Rectal smooth muscle tissue (tissue), 1 donor: ENCODE results near the gene WDR1.

Experiments used
- H3K27ac ChIP-seq: one replicate; pipeline ENCODE4 v1.7.0; 2013; ENCODE audit warnings: low read depth, low read length, inconsistent platforms
- H3K27me3 ChIP-seq: one replicate; pipeline ENCODE4 v1.7.0; 2013; ENCODE audit warnings: low read length; ENCODE audit not compliant: control insufficient read depth, insufficient read depth
- H3K36me3 ChIP-seq: one replicate; pipeline ENCODE4 v1.7.0; 2013; ENCODE audit warnings: low read length; ENCODE audit not compliant: control insufficient read depth, insufficient read depth
- H3K4me1 ChIP-seq: one replicate; pipeline ENCODE4 v1.7.0; 2013; ENCODE audit warnings: low read length; ENCODE audit not compliant: control insufficient read depth, insufficient read depth
- H3K4me3 ChIP-seq: one replicate; pipeline ENCODE4 v1.7.0; 2013; ENCODE audit warnings: low read length
- H3K9ac ChIP-seq: one replicate; pipeline ENCODE4 v1.7.0; 2013; ENCODE audit warnings: low read length

Gene WDR1

GRCh38 chr4:10116569-10117358, at the start of gene WDR1:
WDR1 (minus strand) TSS chr4:10116799; CDS start chr4:10116666, 133 bp downstream.
- Histone ChIP-seq H3K27ac (peak within 1 kb of the TSS; percentile 99), H3K4me1 (peaks cover 52% of the 10 kb centered on the region), H3K36me3 (peaks cover 35% of the 10 kb centered on the region), H3K27me3 (no peaks in the 10 kb centered on the region), H3K4me3 (peak within 1 kb of the TSS; percentile 89), H3K9ac (peak within 1 kb of the TSS; percentile 93)

GRCh38 chr4:10164877-10165283, 48.3 kb upstream of the WDR1 start:
- H3K27me3 ChIP-seq = no peaks in the 10 kb centered on the region
- no peaks in the 10 kb centered on the region for H3K36me3 ChIP-seq
- H3K27ac ChIP-seq = no peak overlapping the region
- H3K9ac ChIP-seq = no peak overlapping the region
- H3K4me1 ChIP-seq = peaks cover 2% of the 10 kb centered on the region
- H3K4me3 ChIP-seq = no peak overlapping the region

- H3K27ac ChIP-seq = no peak overlapping the region
- no peak overlapping the region for H3K9ac ChIP-seq
- H3K27me3 ChIP-seq = no peaks in the 10 kb centered on the region
These were observed 46.7 kb upstream of the WDR1 start for GRCh38 chr4:10163296-10163695.

DNA sequence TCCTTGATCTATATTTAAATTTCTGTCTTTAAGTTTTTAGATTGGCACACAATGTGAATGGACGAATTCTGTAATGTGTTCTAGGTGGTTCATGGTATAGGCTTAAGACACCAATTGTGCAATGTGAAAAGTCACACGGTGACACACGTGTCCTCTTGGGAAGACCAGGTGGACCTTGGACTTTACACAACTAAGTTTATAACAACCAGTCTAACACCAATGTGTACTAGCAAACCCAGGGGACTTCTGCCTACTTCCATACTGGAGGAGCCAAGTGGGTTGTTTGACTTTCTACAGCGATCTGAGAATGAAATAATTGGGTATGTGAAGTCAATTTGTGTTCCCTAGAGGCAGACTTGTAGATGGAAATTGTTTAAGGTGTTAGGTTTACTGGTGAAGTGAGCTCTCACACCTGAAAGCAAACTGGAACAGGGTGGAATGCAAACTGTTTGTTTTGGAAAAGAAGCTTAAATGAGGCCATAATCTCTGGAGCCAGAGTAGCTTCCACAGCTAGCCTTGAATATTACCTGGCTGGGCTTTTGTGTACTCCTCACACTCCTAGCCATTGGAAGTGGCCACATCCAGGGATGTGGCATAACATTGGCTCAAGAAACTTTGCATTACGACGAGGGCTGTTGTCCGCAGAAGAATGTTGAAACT, 45.9 kb upstream of the WDR1 start:
- Histone ChIP-seq H3K9ac (no peak overlapping the region), H3K4me1 (peaks cover 10% of the 10 kb centered on the region), H3K27me3 (no peaks in the 10 kb centered on the region), H3K27ac (no peak overlapping the region), H3K36me3 (no peaks in the 10 kb centered on the region), H3K4me3 (no peak overlapping the region)

More at GRCh38 chr4:10163296-10163695, 46.7 kb upstream of the WDR1 start:
- Histone ChIP-seq H3K36me3 (no peaks in the 10 kb centered on the region), H3K4me1 (peaks cover 6% of the 10 kb centered on the region), H3K4me3 (no peak overlapping the region)

DNA sequence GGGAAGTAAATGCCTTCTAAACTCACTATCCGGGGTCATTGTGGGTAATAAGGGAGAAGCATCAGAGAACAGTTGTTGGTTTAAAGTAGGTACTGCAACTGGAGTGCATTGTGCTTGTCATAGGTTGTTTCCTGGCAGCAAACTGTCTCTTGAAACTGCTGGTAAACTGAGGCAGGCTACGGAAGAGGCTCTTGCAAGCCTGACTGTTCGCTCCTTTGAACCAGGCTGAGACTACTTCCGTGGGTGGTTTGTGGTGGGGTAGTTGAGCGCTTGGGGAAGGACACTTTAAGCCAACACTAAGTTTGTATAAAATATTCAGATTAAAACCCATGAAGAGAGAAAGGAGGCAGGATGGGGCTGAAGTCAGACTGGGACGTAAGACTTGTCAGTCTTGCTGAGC, 45.2 kb upstream of the WDR1 start:
- peaks cover 12% of the 10 kb centered on the region for H3K4me1 ChIP-seq
- H3K36me3 ChIP-seq = no peaks in the 10 kb centered on the region
- H3K27ac ChIP-seq = no peak overlapping the region
- H3K27me3 ChIP-seq = no peaks in the 10 kb centered on the region
- no peak overlapping the region for H3K4me3 ChIP-seq
- H3K9ac ChIP-seq = no peak overlapping the region

DNA sequence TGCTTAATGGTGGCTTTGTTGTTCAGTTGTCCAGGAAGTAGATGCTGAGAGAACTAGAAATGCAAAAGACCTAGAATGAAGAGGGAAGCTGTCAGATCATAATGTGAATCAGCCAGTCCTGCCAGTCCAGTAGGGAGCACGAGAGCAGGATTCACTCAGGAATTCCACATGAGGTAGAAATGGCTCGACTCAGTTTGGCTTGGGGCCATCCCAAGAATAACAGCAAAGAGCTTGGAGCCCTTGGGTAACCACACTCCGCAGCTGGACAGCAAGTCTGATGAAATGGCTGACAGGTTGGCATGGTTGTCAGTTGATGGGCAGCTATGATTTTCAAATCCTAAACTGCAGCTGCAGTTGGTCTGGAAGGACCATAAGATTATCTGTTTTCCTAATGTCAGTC, 44.5 kb upstream of the WDR1 start:
- Histone ChIP-seq H3K4me1 (peaks cover 12% of the 10 kb centered on the region), H3K9ac (no peak overlapping the region), H3K4me3 (no peak overlapping the region), H3K36me3 (no peaks in the 10 kb centered on the region), H3K27me3 (no peaks in the 10 kb centered on the region), H3K27ac (no peak overlapping the region)

DNA sequence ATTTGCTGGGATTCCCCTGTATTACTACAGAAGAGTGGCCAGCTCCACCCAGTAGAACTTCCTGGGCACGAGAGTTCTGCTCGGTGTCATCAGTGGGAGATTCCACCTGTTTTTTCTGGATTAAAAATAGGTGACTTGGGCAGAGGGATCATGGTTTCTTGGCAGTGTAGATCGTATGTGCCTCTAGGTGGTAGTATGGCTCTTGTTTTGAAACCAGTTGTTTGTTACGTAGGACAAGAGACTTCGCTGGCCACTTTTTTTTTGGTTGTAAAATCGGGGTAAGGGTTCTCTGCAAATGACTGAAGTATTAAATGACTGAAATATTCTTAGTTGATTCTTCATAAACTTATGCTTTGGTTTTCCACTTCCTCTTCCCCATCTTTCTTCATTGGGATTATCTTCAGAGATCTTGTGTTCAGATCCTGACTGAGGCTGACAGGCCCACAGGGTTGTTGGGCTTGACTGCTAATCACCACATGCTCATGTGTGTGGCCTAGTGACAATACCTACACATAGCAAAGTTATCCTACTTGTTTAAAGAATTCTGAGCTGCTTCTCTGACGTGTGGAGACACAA, 43.8 kb upstream of the WDR1 start:
- no peaks in the 10 kb centered on the region for H3K27me3 ChIP-seq
- no peak overlapping the region for H3K9ac ChIP-seq
- H3K4me3 ChIP-seq = no peak overlapping the region
- H3K27ac ChIP-seq = no peak overlapping the region
- H3K4me1 ChIP-seq = peaks cover 12% of the 10 kb centered on the region
- H3K36me3 ChIP-seq = no peaks in the 10 kb centered on the region

- Histone ChIP-seq H3K36me3 (no peaks in the 10 kb centered on the region), H3K27me3 (no peaks in the 10 kb centered on the region), H3K4me3 (no peak overlapping the region), H3K9ac (no peak overlapping the region), H3K4me1 (peaks cover 12% of the 10 kb centered on the region), H3K27ac (no peak overlapping the region)
These were observed 43.1 kb upstream of the WDR1 start for GRCh38 chr4:10159671-10160070.

GRCh38 chr4:10158333-10158942, 41.8 kb upstream of the WDR1 start:
- H3K27me3 ChIP-seq = no peaks in the 10 kb centered on the region
- H3K36me3 ChIP-seq = no peaks in the 10 kb centered on the region
- H3K4me3 ChIP-seq = no peak overlapping the region
- peak overlapping the region; percentile 29 for H3K27ac ChIP-seq
- H3K9ac ChIP-seq = no peak overlapping the region
- peaks cover 12% of the 10 kb centered on the region for H3K4me1 ChIP-seq

GRCh38 chr4:10157478-10158332, 41.1 kb upstream of the WDR1 start:
- Histone ChIP-seq H3K9ac (no peak overlapping the region), H3K27ac (peak overlapping the region; percentile 51), H3K4me1 (peaks cover 12% of the 10 kb centered on the region), H3K36me3 (no peaks in the 10 kb centered on the region), H3K4me3 (no peak overlapping the region), H3K27me3 (no peaks in the 10 kb centered on the region)

- Histone ChIP-seq H3K36me3 (no peaks in the 10 kb centered on the region), H3K4me1 (peaks cover 10% of the 10 kb centered on the region), H3K27ac (no peak overlapping the region), H3K27me3 (no peaks in the 10 kb centered on the region), H3K9ac (no peak overlapping the region), H3K4me3 (no peak overlapping the region)
These were observed 37.6 kb upstream of the WDR1 start for GRCh38 chr4:10154241-10154640.

DNA sequence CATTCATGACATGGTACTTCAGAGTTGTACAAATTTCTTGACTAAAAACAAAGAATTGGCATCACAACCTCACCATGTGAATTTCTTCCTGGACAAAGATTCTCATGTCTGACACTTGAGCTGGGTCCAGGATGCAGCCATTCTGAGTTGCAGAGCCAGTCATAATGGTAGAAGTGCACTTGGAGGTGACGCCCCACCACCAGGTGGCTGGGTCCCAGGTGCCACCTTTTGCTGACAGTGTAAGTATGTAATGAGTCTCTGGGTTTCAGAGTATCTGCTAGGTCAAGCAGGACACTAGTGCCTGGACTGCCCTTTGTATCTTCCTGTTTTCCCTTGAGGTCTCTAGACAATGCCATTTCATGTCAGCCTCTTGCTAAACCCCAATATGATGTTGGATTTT, 36.6 kb upstream of the WDR1 start:
- no peak overlapping the region for H3K9ac ChIP-seq
- H3K27ac ChIP-seq = no peak overlapping the region
- no peaks in the 10 kb centered on the region for H3K27me3 ChIP-seq
- no peaks in the 10 kb centered on the region for H3K36me3 ChIP-seq
- no peak overlapping the region for H3K4me3 ChIP-seq
- peaks cover 6% of the 10 kb centered on the region for H3K4me1 ChIP-seq
